ENCODE results near the gene B3GNT5. TPM values are rescaled to one million over a fixed set of nuclear protein-coding genes. Genes with fewer than 3 reads are reported as not detected.
A peak's percentile ranks its signal among the peaks of the same experiment; 100 is the strongest.

The B3GNT5 gene
- total and polyA plus RNA-seq, 2 donors (not counting 3 experiments of a cell fraction or from before 2014, with no cell fraction given): 4.1 to 25.6 TPM

GRCh38 chr3:183254487-183255347, 1.7 kb downstream of the B3GNT5 start:
- peaks cover 39% of the 10 kb centered on the region for H3K79me2 ChIP-seq (ENCODE audit: control insufficient read depth, insufficient read depth, low read length)
- H3K9ac ChIP-seq (replicated peaks; ENCODE audit: extremely low read depth, insufficient read depth, low read length): peak overlapping the region; percentile 81
- CTCF ChIA-PET: interaction anchor here (0.6 to 5.4 kb wide), 6 partner anchors 29 to 128 kb away, joined by 3 to 41 read pairs (median 12); no protein-coding TSS in a partner anchor
- FAIRE-seq (no peak), DNase-seq (ENCODE audit: low read depth, low spot score) (peak; percentile 32)
- peaks cover 13% of the 10 kb centered on the region for H3K4me1 ChIP-seq (ENCODE audit: control insufficient read depth, extremely low read depth, insufficient read depth, low read length)
- no peaks in the 10 kb centered on the region for H3K9me1 ChIP-seq (replicated peaks; ENCODE audit: control insufficient read depth, extremely low read depth, insufficient read depth, low read length)
- peak overlapping the region; percentile 74 for H3K4me2 ChIP-seq (ENCODE audit: insufficient read depth, low read length)
- BruUV-seq (replicated peaks): TSS peak; percentile 22
- intact Hi-C loops (cut with micrococcal nuclease): loop anchor here (1.0 to 2.0 kb wide), 3 partner anchors 21 to 132 kb away; no protein-coding TSS in a partner anchor
- H4K20me1 ChIP-seq (replicated peaks; ENCODE audit: control insufficient read depth, extremely low read depth, insufficient read depth, low read length): no peaks in the 10 kb centered on the region
- peak overlapping the region; percentile 92 for H2AFZ ChIP-seq (ENCODE audit: low read depth, low read length)
- TF ChIP-seq CTCF (IDR thresholded peaks at IDR 0.05; ENCODE audit: extremely low read depth in 1 of 2, insufficient read depth in 1 of 2, low read depth in 1 of 2, low read length in 2 of 2): no peak
- TF ChIP-seq POLR2A (IDR thresholded peaks at IDR 0.05; ENCODE audit: low read depth, low read length): no peak
- no peak for TF ChIP-seq GATA2 (IDR thresholded peaks at IDR 0.05; ENCODE audit: insufficient read depth, insufficient read length, low read depth, low read length)
- TF ChIP-seq EZH2 (IDR thresholded peaks at IDR 0.05; ENCODE audit: borderline replicate concordance, low read depth, low read length, severe bottlenecking): no peak
- no peak for TF ChIP-seq JUN (IDR thresholded peaks at IDR 0.05; ENCODE audit: borderline replicate concordance, insufficient read depth, insufficient read length, low read depth)
- TF ChIP-seq FOS (IDR thresholded peaks at IDR 0.05; ENCODE audit: borderline replicate concordance, insufficient read depth, low read length): no peak
- TF ChIP-seq MAX (IDR thresholded peaks at IDR 0.05; ENCODE audit: insufficient read depth, insufficient read length): no peak
- no peak for TF ChIP-seq MYC (IDR thresholded peaks at IDR 0.05; ENCODE audit: low read depth, low read length)
- TF ChIP-seq POLR2AphosphoS5 (IDR thresholded peaks at IDR 0.05; ENCODE audit: insufficient read depth, low read depth, low read length): no peak
- H3K27ac ChIP-seq (ENCODE audit: insufficient read depth, low read depth, low read length): peak overlapping the region; percentile 54
- dilution Hi-C loops (cut with MboI; ENCODE audit: extremely low pct_ligation_motif_present, low sequenced_read_pairs): no loop called here
- no peaks in the 10 kb centered on the region for H3K9me3 ChIP-seq (replicated peaks; ENCODE audit: control insufficient read depth, insufficient read depth, low read length)
- POLR2A ChIA-PET: no interaction called here
- no peaks in the 10 kb centered on the region for H3K36me3 ChIP-seq (ENCODE audit: control insufficient read depth in 2 of 2, extremely low read depth in 1 of 2, insufficient read depth in 2 of 2, low read length in 2 of 2)
- H3K4me3 ChIP-seq (replicated peaks in 1 of 3; ENCODE audit: insufficient read depth in 1 of 3, low read depth in 1 of 3, low read length in 3 of 3): peak overlapping the region; percentile 40 to 62 (median 49)
- H3K27me3 ChIP-seq (ENCODE audit: control insufficient read depth in 2 of 2, insufficient read depth in 2 of 2, low read length in 2 of 2): no peaks in the 10 kb centered on the region
